GM12891 (cell line): ENCODE measurements around the gene KLRC3.
"Not testable (repeated sequence)": the region's sequence is repeated elsewhere in the genome, so short reads cannot be mapped to it uniquely, and the experiment has no call there.

Source experiments
- PAX5 ChIP-seq: IDR thresholded peaks from 2 replicates; pipeline ENCODE4 v1.6.1; 2011; ENCODE audit warnings: low read length, moderate library complexity, mild to moderate bottlenecking; ENCODE audit not compliant: insufficient read depth, severe bottlenecking
- POLR2A ChIP-seq: IDR thresholded peaks from 2 replicates; pipeline ENCODE4 v1.6.1; 2011; ENCODE audit warnings: low read depth, low read length, control low read depth
- POLR2AphosphoS5 ChIP-seq: IDR thresholded peaks from 2 replicates; pipeline ENCODE4 v1.6.1; 2011; ENCODE audit warnings: low read depth, low read length, control low read depth
- POU2F2 ChIP-seq: IDR thresholded peaks from 2 replicates; pipeline ENCODE4 v1.6.1; 2011; ENCODE audit warnings: low read depth, mild to moderate bottlenecking, control low read depth, low read length, moderate library complexity
- SPI1 ChIP-seq: IDR thresholded peaks from 2 replicates; pipeline ENCODE4 v1.6.1; 2011; ENCODE audit warnings: low read depth, low read length, control low read depth
- TAF1 ChIP-seq: IDR thresholded peaks from 2 replicates; pipeline ENCODE4 v1.6.1; 2011; ENCODE audit warnings: low read depth, low read length, control low read depth

DNA sequence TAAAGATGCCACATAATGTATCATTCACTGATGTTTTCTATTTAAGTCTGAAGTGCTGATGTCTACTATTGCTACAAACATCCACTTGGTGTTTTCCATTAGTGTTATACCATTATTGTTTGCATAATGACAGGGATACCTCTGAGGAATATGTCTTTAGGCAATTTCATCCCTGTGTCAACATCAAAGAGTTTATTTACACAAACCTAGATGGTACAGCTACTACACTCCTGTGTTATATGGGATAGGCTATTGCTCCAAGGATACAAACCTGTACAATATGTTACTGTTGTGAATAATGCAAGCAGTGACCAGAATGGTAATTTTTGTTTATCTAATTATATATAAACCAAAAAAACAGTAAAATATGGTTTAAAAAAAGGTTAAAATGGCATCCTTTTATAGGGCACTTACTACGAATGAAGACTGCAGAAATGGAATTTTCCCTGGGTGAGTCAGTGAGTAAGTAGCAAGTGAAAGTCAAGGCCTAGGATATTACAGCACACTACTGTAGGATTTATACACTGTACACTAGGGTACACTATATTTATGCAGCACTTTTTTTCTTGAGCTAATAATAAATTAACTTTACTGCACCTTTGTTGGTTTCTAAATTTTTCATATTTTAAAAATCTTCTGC is 4.0 kb upstream of the KLRC3 start:
- TF ChIP-seq TAF1, POLR2A, POLR2AphosphoS5, POU2F2, SPI1, PAX5: not testable (repeated sequence)
